ENCODE results near the gene TMEM250. TPM values are rescaled to one million over a fixed set of nuclear protein-coding genes. Genes with fewer than 3 reads are reported as not detected.

TMEM250 gene
- total RNA-seq, 1 experiment from 2014 or later, result 37.5 TPM

DNA sequence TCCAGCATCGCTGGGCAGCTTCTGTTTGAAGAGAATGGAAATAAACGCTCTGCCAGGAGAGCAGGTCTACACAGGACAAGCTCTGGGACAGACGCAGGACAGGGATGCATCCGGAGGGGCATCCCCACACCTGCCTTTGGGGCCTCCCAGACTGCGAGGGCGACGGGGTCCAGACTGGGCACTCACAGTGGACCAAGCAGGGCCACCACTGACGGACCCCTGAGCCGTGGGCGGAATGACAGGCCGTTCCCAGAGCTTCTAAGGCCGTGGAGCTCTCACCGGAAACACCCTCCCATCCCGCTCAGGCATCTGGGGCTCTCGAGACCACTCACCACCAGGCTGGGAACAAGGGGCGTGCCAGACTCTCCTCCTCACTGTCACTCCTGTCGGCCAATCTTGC lies 10.5 kb upstream of the TMEM250 start (continued):
- no peak for TF ChIP-seq EZH2phosphoT487 (IDR thresholded peaks at IDR 0.05; ENCODE audit: borderline replicate concordance)
- no peak for TF ChIP-seq CEBPB (IDR thresholded peaks at IDR 0.05; ENCODE audit: low read depth)
- TF ChIP-seq EGR1 (IDR thresholded peaks at IDR 0.05; ENCODE audit: low read depth), result no peak
- no peak for TF ChIP-seq RAD21 (IDR thresholded peaks at IDR 0.05; ENCODE audit: low read depth)
- TF ChIP-seq, protein P1, sequence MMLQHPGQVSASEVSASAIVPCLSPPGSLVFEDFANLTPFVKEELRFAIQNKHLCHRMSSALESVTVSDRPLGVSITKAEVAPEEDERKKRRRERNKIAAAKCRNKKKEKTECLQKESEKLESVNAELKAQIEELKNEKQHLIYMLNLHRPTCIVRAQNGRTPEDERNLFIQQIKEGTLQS (IDR thresholded peaks at IDR 0.05), result no peak
- no peak for TF ChIP-seq TCF7L2 (IDR thresholded peaks at IDR 0.05; ENCODE audit: borderline replicate concordance, extremely low read depth, insufficient read depth, insufficient read length)
- TF ChIP-seq ZFX (IDR thresholded peaks at IDR 0.05), result no peak
- TF ChIP-seq ZNF274 (IDR thresholded peaks at IDR 0.05; ENCODE audit: low read depth, low read length), result no peak
- no peak for TF ChIP-seq CBX3 (IDR thresholded peaks at IDR 0.05; ENCODE audit: low read depth)
- TF ChIP-seq JUND (IDR thresholded peaks at IDR 0.05), result no peak

DNA sequence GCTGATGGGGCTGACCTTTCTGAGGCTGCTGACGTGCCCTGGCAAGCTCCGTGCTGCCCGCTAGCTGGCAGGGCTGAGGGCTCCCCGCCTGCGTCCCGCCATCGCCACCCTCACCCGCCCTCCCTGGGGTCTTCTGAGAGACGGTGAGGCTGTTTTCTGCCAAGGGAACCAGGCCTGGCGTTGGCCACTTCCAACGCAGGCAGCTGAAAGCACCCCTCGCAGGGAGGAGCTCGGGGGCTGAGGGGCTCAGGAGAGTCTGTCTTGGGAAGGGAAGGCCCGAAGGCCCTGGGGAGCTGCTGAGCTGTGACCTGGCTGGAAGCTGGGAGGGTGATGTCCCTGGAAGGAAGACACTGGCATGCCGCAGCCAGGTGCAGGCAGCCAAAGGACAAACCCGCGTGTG lies 9.8 kb upstream of the TMEM250 start:
- Histone ChIP-seq H3K27ac (ENCODE audit: low read depth, low read length) (no peak overlapping the region), H3K36me3 (ENCODE audit: control insufficient read depth in 1 of 2, insufficient read depth in 2 of 2, low read length in 2 of 2) (no peaks in the 10 kb centered on the region), H3K4me2 (ENCODE audit: low read length) (no peak overlapping the region), H3K79me2 (ENCODE audit: insufficient read depth, low read length) (no peaks in the 10 kb centered on the region), H4K20me1 (ENCODE audit: insufficient read depth) (no peaks in the 10 kb centered on the region), H3K4me3 (replicated peaks in 1 of 2; ENCODE audit: low read depth in 1 of 2, low read length in 2 of 2) (no peak overlapping the region), H3K27me3 (ENCODE audit: insufficient read depth, low read length) (no peaks in the 10 kb centered on the region), H3K9me2 (ENCODE audit: insufficient read depth) (no peaks in the 10 kb centered on the region), H2AFZ (ENCODE audit: low read depth, low read length, poor library complexity, severe bottlenecking) (no peak overlapping the region), H3K9me3 (ENCODE audit: control insufficient read depth in 1 of 2, insufficient read depth in 1 of 2, low read depth in 1 of 2, low read length in 2 of 2) (no peaks in the 10 kb centered on the region), H3K9ac (ENCODE audit: low read length) (no peak overlapping the region), H3K4me1 (ENCODE audit: control insufficient read depth in 1 of 2, insufficient read depth in 2 of 2, low read length in 2 of 2) (peaks cover 2 to 18% of the 10 kb centered on the region in 2 experiments; a peak in 3 of 4 replicates)
- ATAC-seq, result no peak
- POLR2A ChIA-PET, result no interaction called here
- no peak for DNase-seq (ENCODE audit: low read depth, low spot score)
- intact Hi-C loops (cut with micrococcal nuclease), result no loop called here
- CTCF ChIA-PET, result no interaction called here
- no TSS peak for BruUV-seq (replicated peaks)
- RAD21 ChIA-PET (ENCODE audit: low non-redundant PET in 1 of 2, low total read pairs in 2 of 2, uncharacterized antibody in 2 of 2, unreplicated experiment in 2 of 2), result no interaction called here
- TF ChIP-seq, protein P2, sequence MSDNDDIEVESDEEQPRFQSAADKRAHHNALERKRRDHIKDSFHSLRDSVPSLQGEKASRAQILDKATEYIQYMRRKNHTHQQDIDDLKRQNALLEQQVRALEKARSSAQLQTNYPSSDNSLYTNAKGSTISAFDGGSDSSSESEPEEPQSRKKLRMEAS (IDR thresholded peaks at IDR 0.05), result no peak
- TF ChIP-seq SRF (IDR thresholded peaks at IDR 0.05; ENCODE audit: low read depth), result no peak
- TF ChIP-seq, protein P3, sequence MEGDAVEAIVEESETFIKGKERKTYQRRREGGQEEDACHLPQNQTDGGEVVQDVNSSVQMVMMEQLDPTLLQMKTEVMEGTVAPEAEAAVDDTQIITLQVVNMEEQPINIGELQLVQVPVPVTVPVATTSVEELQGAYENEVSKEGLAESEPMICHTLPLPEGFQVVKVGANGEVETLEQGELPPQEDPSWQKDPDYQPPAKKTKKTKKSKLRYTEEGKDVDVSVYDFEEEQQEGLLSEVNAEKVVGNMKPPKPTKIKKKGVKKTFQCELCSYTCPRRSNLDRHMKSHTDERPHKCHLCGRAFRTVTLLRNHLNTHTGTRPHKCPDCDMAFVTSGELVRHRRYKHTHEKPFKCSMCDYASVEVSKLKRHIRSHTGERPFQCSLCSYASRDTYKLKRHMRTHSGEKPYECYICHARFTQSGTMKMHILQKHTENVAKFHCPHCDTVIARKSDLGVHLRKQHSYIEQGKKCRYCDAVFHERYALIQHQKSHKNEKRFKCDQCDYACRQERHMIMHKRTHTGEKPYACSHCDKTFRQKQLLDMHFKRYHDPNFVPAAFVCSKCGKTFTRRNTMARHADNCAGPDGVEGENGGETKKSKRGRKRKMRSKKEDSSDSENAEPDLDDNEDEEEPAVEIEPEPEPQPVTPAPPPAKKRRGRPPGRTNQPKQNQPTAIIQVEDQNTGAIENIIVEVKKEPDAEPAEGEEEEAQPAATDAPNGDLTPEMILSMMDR (IDR thresholded peaks at IDR 0.05 in 2 of 3, conservative IDR thresholded peaks at IDR 0.05 in 1 of 3; ENCODE audit: borderline replicate concordance in 1 of 3, insufficient read depth in 1 of 3, low read depth in 2 of 3, low read length in 2 of 3), result no peak
- no peak for TF ChIP-seq EZH2 (IDR thresholded peaks at IDR 0.05)
- TF ChIP-seq, protein P1 (IDR thresholded peaks at IDR 0.05), result no peak
- TF ChIP-seq YY1 (IDR thresholded peaks at IDR 0.05; ENCODE audit: extremely low read depth, insufficient replicate concordance, low read depth, low read length), result no peak
- no peak for TF ChIP-seq JUND (IDR thresholded peaks at IDR 0.05)
